HUES64 (cell line): ENCODE data around the gene OR2L13. TPM values are rescaled to one million over a fixed set of nuclear protein-coding genes. Genes with fewer than 3 reads are reported as not detected.
"Not testable (repeated sequence)": the region's sequence is repeated elsewhere in the genome, so short reads cannot be mapped to it uniquely, and the experiment has no call there.

ENCODE experiments used
- H3K27ac ChIP-seq: 2 replicates; pipeline ENCODE4 v1.7.0; 2013; ENCODE audit warnings: low read depth, low read length, inconsistent platforms
- H3K27me3 ChIP-seq: 2 replicates; pipeline ENCODE4 v1.6.1; 2013; ENCODE audit warnings: mild to moderate bottlenecking, low read length; ENCODE audit not compliant: insufficient read depth
- H3K36me3 ChIP-seq: 2 replicates; pipeline ENCODE4 v1.6.1; 2013; ENCODE audit warnings: mild to moderate bottlenecking, low read length; ENCODE audit not compliant: insufficient read depth
- H3K4me1 ChIP-seq: 2 replicates; pipeline ENCODE4 v1.6.1; 2013; ENCODE audit warnings: mild to moderate bottlenecking, low read length, moderate library complexity; ENCODE audit not compliant: insufficient read depth
- H3K4me3 ChIP-seq: 2 replicates; pipeline ENCODE4 v1.5.1; 2013; ENCODE audit warnings: mild to moderate bottlenecking, low read length, moderate library complexity
- H3K9ac ChIP-seq: 2 replicates; pipeline ENCODE4 v1.6.1; 2013; ENCODE audit warnings: mild to moderate bottlenecking, low read depth, low read length
- H3K9me3 ChIP-seq: 2 replicates; pipeline ENCODE4 v1.6.1; 2013; ENCODE audit warnings: low read depth, low read length; ENCODE audit not compliant: insufficient read depth
- WGBS: fragments of 150-250, 120-280 bp; methylation state at CpG from one replicate; pipeline ENCODE4 v1.1.7; 2013; ENCODE audit warnings: missing lambda C conversion rate; 5-methylcytosine and 5-hydroxymethylcytosine counted together
- polyA plus RNA-seq, 2 experiments: library from polyadenylated mRNA; stranded (reverse); fragments of 50-300 nt; gene quantifications; one replicate each; pipeline ENCODE4 v1.2.3, GENCODE V29; 2013

OR2L13 gene
- not detected for polyA plus RNA-seq (2013, experiment 1 of 2)
- polyA plus RNA-seq (2013, experiment 2 of 2) = not detected

DNA sequence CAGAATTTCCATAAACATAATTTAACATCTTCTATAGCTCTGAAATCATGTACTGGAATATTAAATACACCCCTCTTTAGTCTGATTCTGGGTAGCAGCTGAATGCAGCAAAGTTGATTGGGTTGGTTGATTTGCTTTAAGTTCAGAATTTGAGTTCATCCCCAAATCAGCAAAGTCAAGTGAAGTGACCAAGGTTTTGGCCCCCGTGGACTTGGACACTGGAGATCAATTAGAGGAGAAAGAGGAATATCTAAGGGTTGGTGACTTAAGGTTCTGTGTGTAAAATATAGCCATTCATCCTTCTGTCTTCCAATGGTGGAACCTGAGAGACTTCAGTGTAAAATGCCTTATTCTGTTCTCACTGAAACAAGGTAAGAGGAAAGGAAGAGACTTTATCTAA is at the start of gene OR2L13:
TSS of gene OR2L13 (plus strand) at position 301 of the 400 bp plus-strand sequence. CDS start 4,192 bp downstream, outside the sequence.
- Histone ChIP-seq H3K36me3 (no peaks in the 10 kb centered on the region), H3K4me1 (no peaks in the 10 kb centered on the region), H3K4me3 (peak within 1 kb of the TSS; percentile 14; the same call in 1 of the 2 replicates), H3K27me3 (no peaks in the 10 kb centered on the region), H3K9ac (no peak within 1 kb of the TSS), H3K9me3 (peaks cover 96% of the 10 kb centered on the region), H3K27ac (no peak within 1 kb of the TSS)
- WGBS = 25% methylated on average over 1 of the region's 1 CpG

GRCh38 chr1:248045209-248045608 is 49.8 kb upstream of the OR2L13 start:
- Histone ChIP-seq H3K36me3 (no peaks in the 10 kb centered on the region), H3K9ac (no peak overlapping the region), H3K4me1 (no peaks in the 10 kb centered on the region), H3K9me3 (peaks cover 83% of the 10 kb centered on the region), H3K27me3 (no peaks in the 10 kb centered on the region), H3K4me3 (no peak overlapping the region), H3K27ac (no peak overlapping the region)
- 79% methylated on average over 4 of the region's 5 CpGs for WGBS

DNA sequence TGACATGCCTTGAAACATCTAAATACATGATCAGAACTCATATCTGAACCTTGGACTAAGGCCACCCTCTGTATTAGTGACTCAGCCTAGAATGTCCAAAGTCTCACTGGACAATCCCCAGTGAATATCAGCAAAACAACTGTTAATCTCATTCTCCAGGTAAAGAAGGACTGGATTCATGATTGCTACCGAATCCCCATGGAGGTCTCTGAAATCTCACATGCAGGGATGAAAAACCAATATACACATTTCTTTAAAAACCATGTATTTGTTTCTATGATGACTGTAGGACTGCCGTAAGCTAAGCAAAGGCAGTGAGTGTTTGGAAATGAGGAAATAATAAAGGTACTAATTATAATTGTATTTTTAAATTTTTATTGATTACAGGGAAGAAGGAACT is 48.4 kb upstream of the OR2L13 start, which contains the start of gene OR2L3:
TSS of gene OR2L3 (plus strand) at position 301 of the 400 bp plus-strand sequence. CDS start 13,846 bp downstream, outside the sequence.
- Histone ChIP-seq H3K27me3 (no peaks in the 10 kb centered on the region), H3K4me3 (no peak within 1 kb of the TSS), H3K9me3 (peaks cover 87% of the 10 kb centered on the region), H3K4me1 (no peaks in the 10 kb centered on the region), H3K9ac (no peak within 1 kb of the TSS), H3K27ac (no peak within 1 kb of the TSS), H3K36me3 (no peaks in the 10 kb centered on the region)
- WGBS = 55% methylated on average over 1 of the region's 2 CpGs

- H3K36me3 ChIP-seq = no peaks in the 10 kb centered on the region
- peaks cover 91% of the 10 kb centered on the region for H3K9me3 ChIP-seq
- no peak overlapping the region for H3K27ac ChIP-seq
- no CpG with 5 or more reads among the region's 1 CpG for WGBS
- no peak overlapping the region for H3K4me3 ChIP-seq
- H3K27me3 ChIP-seq = no peaks in the 10 kb centered on the region
- H3K4me1 ChIP-seq = no peaks in the 10 kb centered on the region
- no peak overlapping the region for H3K9ac ChIP-seq
Measured at GRCh38 chr1:248047008-248047407, 48.0 kb upstream of the OR2L13 start.

DNA sequence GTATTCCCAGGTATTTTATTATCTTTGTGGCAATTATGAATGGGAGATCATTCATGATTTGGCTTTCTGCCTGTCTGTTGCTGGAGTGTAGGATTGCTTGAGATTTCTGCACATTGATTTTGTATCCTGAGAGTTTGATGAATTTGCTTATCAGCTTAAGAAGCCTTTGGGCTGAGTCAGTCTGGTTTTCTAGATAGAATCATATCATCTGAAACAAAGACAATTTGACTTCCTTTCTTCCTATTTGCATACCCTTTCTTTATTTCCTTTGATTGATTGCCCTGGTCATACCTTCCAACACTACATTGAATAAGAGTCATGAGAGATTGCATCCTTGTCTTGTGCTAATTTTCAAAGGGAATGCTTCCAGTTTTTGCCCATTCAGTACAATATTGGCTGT is 40.3 kb upstream of the OR2L13 start:
- peaks cover 92% of the 10 kb centered on the region for H3K9me3 ChIP-seq
- H3K4me1 ChIP-seq = no peaks in the 10 kb centered on the region
- no peaks in the 10 kb centered on the region for H3K36me3 ChIP-seq
- H3K27ac ChIP-seq = no peak overlapping the region
- H3K27me3 ChIP-seq = no peaks in the 10 kb centered on the region
- H3K9ac ChIP-seq = no peak overlapping the region
- no peak overlapping the region for H3K4me3 ChIP-seq

DNA sequence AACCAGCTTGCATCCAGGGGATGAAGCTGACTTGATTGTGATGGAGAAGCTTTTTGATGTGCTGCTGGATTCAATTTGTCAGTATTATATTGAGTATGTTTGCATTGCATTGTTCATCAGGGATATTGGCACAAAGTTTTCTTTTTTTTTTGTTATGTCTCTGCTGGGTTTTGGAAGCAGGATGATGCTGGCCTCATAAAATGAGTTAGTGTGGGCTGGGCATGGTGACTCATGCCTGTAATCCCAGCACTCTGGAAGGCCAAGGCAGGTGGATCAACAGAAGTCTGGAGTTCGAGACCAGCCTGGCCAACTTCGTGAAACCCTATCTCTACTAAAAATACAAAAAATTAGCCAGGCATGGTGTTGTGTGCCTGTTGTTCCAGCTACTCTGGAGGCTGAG is 39.7 kb upstream of the OR2L13 start:
- 52% methylated on average over 2 of the region's 2 CpGs for WGBS
- H3K4me3 ChIP-seq = no peak overlapping the region
- peaks cover 92% of the 10 kb centered on the region for H3K9me3 ChIP-seq
- no peaks in the 10 kb centered on the region for H3K36me3 ChIP-seq
- no peaks in the 10 kb centered on the region for H3K4me1 ChIP-seq
- H3K9ac ChIP-seq = no peak overlapping the region
- no peaks in the 10 kb centered on the region for H3K27me3 ChIP-seq
- no peak overlapping the region for H3K27ac ChIP-seq

- Histone ChIP-seq H3K9me3 (peaks cover 61% of the 10 kb centered on the region), H3K36me3 (no peaks in the 10 kb centered on the region), H3K9ac (no peak overlapping the region), H3K27me3 (no peaks in the 10 kb centered on the region), H3K4me3 (no peak overlapping the region), H3K4me1 (no peaks in the 10 kb centered on the region), H3K27ac (no peak overlapping the region)
- WGBS = 86% methylated on average over 2 of the region's 2 CpGs
Measured at GRCh38 chr1:248065071-248065470, 29.9 kb upstream of the OR2L13 start.

DNA sequence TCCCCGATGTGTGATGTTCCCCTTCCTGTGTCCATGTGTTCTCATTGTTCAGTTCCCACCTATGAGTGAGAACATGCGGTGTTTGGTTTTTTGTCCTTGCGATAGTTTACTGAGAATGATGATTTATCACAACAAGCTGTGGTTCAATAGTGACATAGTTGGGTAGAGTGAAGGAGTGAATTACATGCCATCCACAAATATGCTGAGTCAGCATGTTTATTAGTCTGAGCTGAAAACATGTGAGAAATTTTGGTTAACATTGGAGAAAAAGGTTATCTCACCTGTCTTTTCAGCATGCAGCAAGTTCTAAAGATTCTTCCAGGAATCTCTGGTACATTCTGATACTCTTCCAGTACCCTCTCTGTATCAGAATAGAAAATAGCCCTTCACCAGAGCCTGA is 29.4 kb upstream of the OR2L13 start:
- Histone ChIP-seq H3K4me1 (no peaks in the 10 kb centered on the region), H3K4me3 (no peak overlapping the region), H3K27ac (no peak overlapping the region), H3K9ac (no peak overlapping the region), H3K36me3 (no peaks in the 10 kb centered on the region), H3K27me3 (no peaks in the 10 kb centered on the region), H3K9me3 (peaks cover 56% of the 10 kb centered on the region)
- 100% methylated on average over 2 of the region's 3 CpGs for WGBS

- H3K9ac ChIP-seq, H3K4me3 ChIP-seq, H3K36me3 ChIP-seq, H3K27me3 ChIP-seq, H3K27ac ChIP-seq, H3K4me1 ChIP-seq: not testable (repeated sequence)
- peaks cover 82% of the 10 kb centered on the region for H3K9me3 ChIP-seq
- WGBS = 90% methylated on average over 5 of the region's 17 CpGs
Measured at GRCh38 chr1:248083864-248084263, 11.1 kb upstream of the OR2L13 start.

DNA sequence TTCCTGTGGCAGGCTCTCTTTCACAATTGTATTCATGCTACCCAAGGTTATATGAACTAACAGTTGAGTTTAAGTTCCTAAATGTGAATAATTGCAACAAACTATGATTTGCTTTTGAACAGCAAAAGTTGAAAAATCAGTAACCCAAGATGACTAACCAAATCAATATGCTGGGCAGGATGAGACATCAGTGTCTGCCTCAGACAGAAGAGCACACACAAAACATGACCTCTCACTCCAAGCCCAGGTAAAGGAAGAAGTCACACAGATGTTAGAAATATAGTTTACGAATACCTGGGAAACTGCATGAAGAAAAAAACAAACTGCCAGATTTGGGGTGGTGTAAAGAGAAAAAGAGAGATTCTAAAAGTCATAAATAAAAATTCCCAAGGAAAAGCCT is 3.5 kb downstream of the OR2L13 start:
- H3K27me3 ChIP-seq = no peaks in the 10 kb centered on the region
- no peak overlapping the region for H3K4me3 ChIP-seq
- peaks cover 96% of the 10 kb centered on the region for H3K9me3 ChIP-seq
- WGBS = 100% methylated on average over 1 of the region's 1 CpG
- H3K36me3 ChIP-seq = no peaks in the 10 kb centered on the region
- H3K27ac ChIP-seq = no peak overlapping the region
- H3K9ac ChIP-seq = no peak overlapping the region
- no peaks in the 10 kb centered on the region for H3K4me1 ChIP-seq

GRCh38 chr1:248102847-248103246 is 7.9 kb downstream of the OR2L13 start:
- Histone ChIP-seq H3K27me3 (no peaks in the 10 kb centered on the region), H3K4me1 (no peaks in the 10 kb centered on the region), H3K9ac (no peak overlapping the region), H3K4me3 (no peak overlapping the region), H3K27ac (no peak overlapping the region), H3K36me3 (no peaks in the 10 kb centered on the region), H3K9me3 (peaks cover 94% of the 10 kb centered on the region)

- Histone ChIP-seq H3K4me1 (no peaks in the 10 kb centered on the region), H3K9me3 (peaks cover 94% of the 10 kb centered on the region), H3K36me3 (no peaks in the 10 kb centered on the region), H3K9ac (no peak overlapping the region), H3K27me3 (no peaks in the 10 kb centered on the region), H3K4me3 (no peak overlapping the region), H3K27ac (no peak overlapping the region)
- WGBS = 80% methylated on average over 5 of the region's 5 CpGs
Measured at GRCh38 chr1:248111157-248111556, 16.2 kb downstream of the OR2L13 start.
